PFSK-1 (cell line): ENCODE data around the gene CDC42EP4.

Experiments
- POLR2AphosphoS5 ChIP-seq: IDR thresholded peaks from 2 replicates; pipeline ENCODE4 v1.6.1; 2012; ENCODE audit warnings: low read depth, mild to moderate bottlenecking, control low read depth, low read length, moderate library complexity
- SIN3A ChIP-seq: IDR thresholded peaks from 2 replicates; pipeline ENCODE4 v1.6.1; 2012; ENCODE audit warnings: mild to moderate bottlenecking, low read length, moderate library complexity, borderline replicate concordance; ENCODE audit not compliant: insufficient read depth

DNA sequence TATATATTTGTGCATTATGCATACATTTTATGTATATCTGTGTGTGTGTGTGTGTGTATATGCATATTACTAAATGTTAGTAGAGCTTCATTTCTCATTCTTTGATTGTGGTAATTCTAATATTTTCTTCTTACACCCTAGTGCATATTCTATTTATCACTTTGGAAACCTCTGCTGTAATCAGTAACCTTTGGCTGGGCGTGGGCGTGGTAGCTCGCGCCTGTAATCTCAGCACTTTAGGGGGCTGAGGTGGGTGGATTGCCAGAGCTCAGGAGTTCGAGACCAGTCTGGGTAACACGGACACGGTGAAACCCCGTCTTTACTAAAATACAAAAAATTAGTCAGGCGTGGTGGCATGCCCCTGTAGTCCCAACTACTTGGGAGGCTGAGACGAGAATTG lies 77.1 kb downstream of the CDC42EP4 start:
- TF ChIP-seq POLR2AphosphoS5 (no peak), SIN3A (no peak)
